Measurements from ENCODE around the gene MMP23B. TPM values are rescaled to one million over a fixed set of nuclear protein-coding genes. Genes with fewer than 3 reads are reported as not detected.

Gene MMP23B
- total RNA-seq, 4 donors from 2014 or later = 1.8 to 5.9 (median 4.1) TPM

- Histone ChIP-seq H3K27ac (no peak overlapping the region), H3K4me1 (peaks cover 0 to 14% (median 10%) of the 10 kb centered on the region in 4 donors), H3K36me3 (peaks cover 0 to 15% (median 0%) of the 10 kb centered on the region in 3 donors), H3K4me3 (no peak overlapping the region), H3K9me3 (no peaks in the 10 kb centered on the region), H3K27me3 (no peaks in the 10 kb centered on the region)
- DNase-seq = no peak
- no peak for TF ChIP-seq POLR2A (IDR thresholded peaks at IDR 0.05)
- TF ChIP-seq, protein P1, sequence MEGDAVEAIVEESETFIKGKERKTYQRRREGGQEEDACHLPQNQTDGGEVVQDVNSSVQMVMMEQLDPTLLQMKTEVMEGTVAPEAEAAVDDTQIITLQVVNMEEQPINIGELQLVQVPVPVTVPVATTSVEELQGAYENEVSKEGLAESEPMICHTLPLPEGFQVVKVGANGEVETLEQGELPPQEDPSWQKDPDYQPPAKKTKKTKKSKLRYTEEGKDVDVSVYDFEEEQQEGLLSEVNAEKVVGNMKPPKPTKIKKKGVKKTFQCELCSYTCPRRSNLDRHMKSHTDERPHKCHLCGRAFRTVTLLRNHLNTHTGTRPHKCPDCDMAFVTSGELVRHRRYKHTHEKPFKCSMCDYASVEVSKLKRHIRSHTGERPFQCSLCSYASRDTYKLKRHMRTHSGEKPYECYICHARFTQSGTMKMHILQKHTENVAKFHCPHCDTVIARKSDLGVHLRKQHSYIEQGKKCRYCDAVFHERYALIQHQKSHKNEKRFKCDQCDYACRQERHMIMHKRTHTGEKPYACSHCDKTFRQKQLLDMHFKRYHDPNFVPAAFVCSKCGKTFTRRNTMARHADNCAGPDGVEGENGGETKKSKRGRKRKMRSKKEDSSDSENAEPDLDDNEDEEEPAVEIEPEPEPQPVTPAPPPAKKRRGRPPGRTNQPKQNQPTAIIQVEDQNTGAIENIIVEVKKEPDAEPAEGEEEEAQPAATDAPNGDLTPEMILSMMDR (IDR thresholded peaks at IDR 0.05) = peak in 1 of 6 experiments; percentile 15
Measured at GRCh38 chr1:1619917-1620361, 12.0 kb upstream of the MMP23B start.

DNA sequence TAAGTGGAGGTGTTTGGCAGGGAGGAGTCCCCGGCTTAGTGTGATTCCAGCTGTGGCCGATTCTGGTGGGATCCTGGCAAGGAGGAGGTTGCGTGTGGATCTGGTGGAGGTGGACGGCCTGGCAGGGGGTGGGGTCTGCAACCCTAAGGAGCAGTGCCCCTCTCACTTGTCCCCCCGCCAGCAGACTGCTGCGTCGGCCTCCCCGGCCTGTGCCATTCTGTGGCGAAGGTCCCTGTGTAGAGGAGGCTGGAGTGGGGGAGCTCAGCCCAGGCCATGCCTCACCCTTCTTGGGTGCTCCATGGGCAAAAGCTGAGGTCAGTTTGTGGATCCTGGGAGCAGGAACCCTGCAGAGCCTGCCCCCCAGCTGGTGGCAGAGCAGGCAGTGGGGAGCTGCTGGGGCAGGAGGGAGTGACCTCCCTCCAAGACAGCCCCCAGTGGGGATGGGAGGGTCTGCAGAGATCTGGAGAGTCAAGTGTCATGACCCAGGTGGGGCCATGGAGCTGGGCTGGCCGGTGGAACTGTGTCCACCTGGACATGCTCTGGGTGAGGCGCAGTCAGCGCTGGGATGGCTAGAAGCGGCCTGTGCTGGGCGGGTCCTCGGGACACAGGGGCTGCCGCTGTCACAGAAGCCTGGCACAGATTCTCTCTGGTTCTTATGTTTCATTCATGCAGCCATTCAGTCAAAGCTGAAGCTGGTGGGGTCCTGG lies 11.4 kb upstream of the MMP23B start:
- Histone ChIP-seq H3K27me3 (no peaks in the 10 kb centered on the region), H3K4me3 (no peak overlapping the region), H3K36me3 (peaks cover 0 to 15% (median 0%) of the 10 kb centered on the region in 3 donors), H3K4me1 (peaks cover 0 to 14% (median 9%) of the 10 kb centered on the region in 4 donors), H3K9me3 (no peaks in the 10 kb centered on the region), H3K27ac (no peak overlapping the region)
- TF ChIP-seq POLR2A (IDR thresholded peaks at IDR 0.05) = no peak
- DNase-seq = no peak

- peaks cover 0 to 12% (median 7%) of the 10 kb centered on the region in 4 donors for H3K4me1 ChIP-seq
- DNase-seq = no peak
- H3K4me3 ChIP-seq = no peak overlapping the region
- H3K9me3 ChIP-seq = no peaks in the 10 kb centered on the region
- H3K27me3 ChIP-seq = no peaks in the 10 kb centered on the region
- peaks cover 0 to 15% (median 0%) of the 10 kb centered on the region in 3 donors for H3K36me3 ChIP-seq
- H3K27ac ChIP-seq = no peak overlapping the region
- TF ChIP-seq POLR2A (IDR thresholded peaks at IDR 0.05) = no peak
- TF ChIP-seq, protein P1 (IDR thresholded peaks at IDR 0.05) = no peak
Measured at GRCh38 chr1:1621173-1622009, 10.6 kb upstream of the MMP23B start.

GRCh38 chr1:1622010-1622787 lies 9.8 kb upstream of the MMP23B start:
- Histone ChIP-seq H3K4me3 (no peak overlapping the region), H3K27me3 (no peaks in the 10 kb centered on the region), H3K27ac (no peak overlapping the region), H3K9me3 (no peaks in the 10 kb centered on the region), H3K4me1 (peaks cover 0 to 12% (median 2%) of the 10 kb centered on the region in 4 donors), H3K36me3 (peaks cover 0 to 15% (median 0%) of the 10 kb centered on the region in 3 donors)
- DNase-seq = no peak
- no peak for TF ChIP-seq POLR2A (IDR thresholded peaks at IDR 0.05)
- TF ChIP-seq, protein P1 (IDR thresholded peaks at IDR 0.05) = no peak

DNA sequence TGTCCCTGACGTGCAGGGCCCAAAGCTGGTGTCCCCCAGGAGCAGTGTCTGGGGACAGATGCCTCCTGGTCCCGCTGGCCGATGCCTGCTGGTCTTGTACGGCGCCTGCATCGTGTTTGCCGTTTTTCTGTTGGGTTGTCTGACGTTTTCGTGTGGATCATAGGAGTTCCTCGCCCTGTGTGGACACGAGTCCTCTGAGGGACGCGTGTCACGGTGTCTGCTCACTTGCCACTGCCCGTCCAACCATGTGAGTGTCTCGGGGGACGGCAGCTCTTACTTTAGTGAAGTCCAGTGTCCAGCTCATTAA lies 9.2 kb upstream of the MMP23B start:
- TF ChIP-seq POLR2A (IDR thresholded peaks at IDR 0.05) = no peak
- TF ChIP-seq, protein P1 (IDR thresholded peaks at IDR 0.05) = no peak
- peaks cover 0 to 11% (median 0%) of the 10 kb centered on the region in 3 donors for H3K36me3 ChIP-seq
- H3K27ac ChIP-seq = no peak overlapping the region
- peaks cover 0 to 11% (median 2%) of the 10 kb centered on the region in 4 donors for H3K4me1 ChIP-seq
- no peaks in the 10 kb centered on the region for H3K27me3 ChIP-seq
- H3K4me3 ChIP-seq = no peak overlapping the region
- no peaks in the 10 kb centered on the region for H3K9me3 ChIP-seq
- no peak for DNase-seq

All from Peyer's patch (tissue), 4 donors.